GM23338 (cell line): Measurements from ENCODE around the gene GPR32. TPM values are rescaled to one million over a fixed set of nuclear protein-coding genes. Genes with fewer than 3 reads are reported as not detected.

Experiments
- ATAC-seq: fragments of 200-7000 bp; cut with Tn5 transposase; 3 replicates; pipeline ENCODE4 v1.9.1; 2020
- DNase-seq: peaks from one replicate; pipeline ENCODE4 v3.0.0-alpha.2; 2015; ENCODE audit warnings: low spot score
- H2AFZ ChIP-seq: fragments of 200-600 bp; sonication (generic); 2 replicates; pipeline ENCODE4 v1.8.0; 2016; ENCODE audit warnings: antibody characterized with exemption, mild to moderate bottlenecking, moderate library complexity
- H3F3A ChIP-seq: fragments of 200-600 bp; sonication (generic); replicated peaks from 2 replicates; pipeline ENCODE4 v1.8.0; 2017; ENCODE audit warnings: antibody characterized with exemption, mixed run types, low read depth
- H3K27ac ChIP-seq: fragments of 200-600 bp; sonication (generic); 2 replicates; pipeline ENCODE4 v1.6.1; 2016; ENCODE audit warnings: low read depth
- H3K27me3 ChIP-seq: fragments of 200-600 bp; sonication (generic); 2 replicates; pipeline ENCODE4 v1.8.0; 2016; ENCODE audit warnings: mild to moderate bottlenecking, mixed run types, moderate library complexity; ENCODE audit not compliant: insufficient read depth
- H3K36me3 ChIP-seq: fragments of 200-600 bp; sonication (generic); 2 replicates; pipeline ENCODE4 v1.8.0; 2016; ENCODE audit warnings: mild to moderate bottlenecking; ENCODE audit not compliant: insufficient read depth
- H3K4me1 ChIP-seq: fragments of 200-600 bp; sonication (generic); 2 replicates; pipeline ENCODE4 v1.8.0; 2016; ENCODE audit warnings: mild to moderate bottlenecking, moderate library complexity; ENCODE audit not compliant: insufficient read depth
- H3K4me2 ChIP-seq: fragments of 200-600 bp; sonication (generic); 2 replicates; pipeline ENCODE4 v1.7.1; 2017; ENCODE audit warnings: mixed run types
- H3K4me3 ChIP-seq: fragments of 200-600 bp; sonication (generic); 2 replicates; pipeline ENCODE4 v1.6.1; 2016; ENCODE audit warnings: mixed run types
- H3K79me2 ChIP-seq: fragments of 200-600 bp; sonication (generic); replicated peaks from 2 replicates; pipeline ENCODE4 v1.8.0; 2017; ENCODE audit warnings: mild to moderate bottlenecking; ENCODE audit not compliant: insufficient read depth
- H3K9me2 ChIP-seq: fragments of 200-600 bp; sonication (generic); 2 replicates; pipeline ENCODE4 v1.8.0; 2017; ENCODE audit not compliant: insufficient read depth
- H4K20me1 ChIP-seq: fragments of 200-600 bp; sonication (generic); replicated peaks from 2 replicates; pipeline ENCODE4 v1.8.0; 2017; ENCODE audit warnings: mild to moderate bottlenecking; ENCODE audit not compliant: insufficient read depth
- H3K27ac Mint-ChIP-seq: 2 replicates; pipeline ENCODE4 v1.8.0; 2020; ENCODE audit warnings: inconsistent platforms, mild to moderate bottlenecking, moderate library complexity, mixed read lengths
- H3K27me3 Mint-ChIP-seq: 3 replicates; pipeline ENCODE4 v1.8.0; 2022; ENCODE audit warnings: low read depth, mild to moderate bottlenecking, moderate library complexity, mixed read lengths, inconsistent platforms; ENCODE audit not compliant: insufficient read depth, poor library complexity
- H3K36me3 Mint-ChIP-seq: 3 replicates; pipeline ENCODE4 v1.8.0; 2021; ENCODE audit warnings: low read depth, mild to moderate bottlenecking, inconsistent platforms, moderate library complexity, mixed read lengths
- H3K4me1 Mint-ChIP-seq: 3 replicates; pipeline ENCODE4 v1.8.0; 2020; ENCODE audit warnings: mild to moderate bottlenecking, inconsistent platforms, mixed read lengths
- H3K4me3 Mint-ChIP-seq: 3 replicates; pipeline ENCODE4 v1.8.0; 2021; ENCODE audit warnings: moderate library complexity, mild to moderate bottlenecking, inconsistent platforms, mixed read lengths
- H3K9me3 Mint-ChIP-seq: 3 replicates; pipeline ENCODE4 v1.8.0; 2020; ENCODE audit warnings: moderate library complexity, mild to moderate bottlenecking, inconsistent platforms, mixed read lengths
- CREB1 ChIP-seq: fragments of 250-450 bp; sonication (Bioruptor Pico); IDR thresholded peaks from 2 replicates; pipeline ENCODE4 v1.5.0; 2020; ENCODE audit warnings: low read depth, mild to moderate bottlenecking, moderate library complexity
- EZH2 ChIP-seq: fragments of 200-600 bp; sonication (generic); IDR thresholded peaks from one replicate; pipeline ENCODE4 v1.8.0; 2017; ENCODE audit warnings: antibody characterized with exemption, mild to moderate bottlenecking, low read depth; ENCODE audit not compliant: unreplicated experiment
- JUNB ChIP-seq: IDR thresholded peaks from one replicate; pipeline ENCODE4 v1.6.1; 2016; ENCODE audit warnings: antibody characterized with exemption; ENCODE audit not compliant: unreplicated experiment
- NANOG ChIP-seq: IDR thresholded peaks from 2 replicates; pipeline ENCODE4 v1.6.1; 2016; ENCODE audit warnings: antibody characterized with exemption, borderline replicate concordance
- POLR2AphosphoS5 ChIP-seq: IDR thresholded peaks from 2 replicates; pipeline ENCODE4 v1.6.1; 2016; ENCODE audit warnings: antibody characterized with exemption, low read depth
- STAT1 ChIP-seq: IDR thresholded peaks from one replicate; pipeline ENCODE4 v1.6.1; 2016; ENCODE audit warnings: antibody characterized with exemption; ENCODE audit not compliant: unreplicated experiment
- polyA plus RNA-seq: library from polyadenylated mRNA; unstranded; fragments of >200 nt; fragmentation: Nextera tagmentation; extraction: Ambion mirVana; gene quantifications from 2 replicates; pipeline ENCODE4 v1.2.1, GENCODE V29; 2016
- total RNA-seq: library from RNA; depleted of rRNA; stranded (reverse); fragments of >200 nt; shearing (Covaris generic); gene quantifications from 2 replicates; pipeline ENCODE4 v1.2.3, GENCODE V29; 2014
- TF ChIP-seq, protein P1 (sequence below): IDR thresholded peaks from 2 replicates; pipeline ENCODE4 v1.6.1; 2016; ENCODE audit warnings: antibody characterized with exemption
- TF ChIP-seq, protein P2 (sequence below), 2 experiments: fragments of 200-600 bp in 1 of 2; sonication (generic) in 1 of 2; conservative IDR thresholded peaks; 2 replicates each; pipeline versions ENCODE4 v1.5.1 to v1.6.1; 2016 to 2017; ENCODE audit warnings: antibody characterized with exemption in 2 of 2, low read depth in 2 of 2, mild to moderate bottlenecking in 2 of 2, moderate library complexity in 1 of 2

The GPR32 gene
- total and polyA plus RNA-seq, 2 experiments from 2014 or later: not detected

DNA sequence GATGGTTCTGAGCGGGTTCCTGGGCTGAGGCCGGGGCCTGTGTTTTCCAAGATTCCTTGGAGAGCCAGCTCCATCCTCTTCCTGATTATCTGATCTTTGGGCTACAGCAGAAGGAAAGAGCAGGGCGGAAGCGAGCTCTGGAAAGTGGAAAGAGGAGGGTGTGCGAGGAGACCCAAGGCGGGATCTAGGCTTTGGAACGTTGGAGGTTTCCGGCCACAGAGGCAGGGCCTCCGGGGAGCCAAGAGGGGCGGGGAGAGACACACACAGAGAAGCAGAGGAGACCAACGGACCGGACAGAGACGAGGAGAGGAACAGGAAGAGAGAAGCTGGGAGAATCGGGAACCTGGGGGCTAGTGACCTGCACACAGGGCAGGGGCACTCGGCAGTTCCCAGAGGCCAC is 47.2 kb upstream of the GPR32 start, which contains the start of gene CLEC11A:
TSS of gene CLEC11A (plus strand) at position 296 of the 400 bp plus-strand sequence. CDS start 162 bp downstream, outside the sequence.
- Mint-ChIP-seq H3K27ac (no peak within 1 kb of the TSS), H3K9me3 (peaks cover 80% of the 10 kb centered on the region), H3K4me3 (no peak within 1 kb of the TSS; the same call in 2 of the 3 replicates), H3K4me1 (no peaks in the 10 kb centered on the region), H3K27me3 (peaks cover 20% of the 10 kb centered on the region), H3K36me3 (peaks cover 25% of the 10 kb centered on the region)
- Histone ChIP-seq H3K4me2 (peak within 1 kb of the TSS; percentile 93), H3F3A (0 out of 2 replicates have a peak, but pooled peaks cover 7% of the 10 kb centered on the region), H3K79me2 (peaks cover 10% of the 10 kb centered on the region), H2AFZ (peak within 1 kb of the TSS; percentile 89), H3K4me1 (peaks cover 48% of the 10 kb centered on the region), H3K9me2 (no peaks in the 10 kb centered on the region), H3K4me3 (peak within 1 kb of the TSS; percentile 88), H3K27me3 (peaks cover 48% of the 10 kb centered on the region), H3K36me3 (no peaks in the 10 kb centered on the region), H4K20me1 (no peaks in the 10 kb centered on the region; the same call in 1 of the 2 replicates), H3K27ac (no peak within 1 kb of the TSS)
- peak; percentile 51 for DNase-seq
- ATAC-seq: no peak
- TF ChIP-seq CREB1 (CRISPR knock-in tag): no peak
- TF ChIP-seq JUNB: no peak
- TF ChIP-seq, protein P1, sequence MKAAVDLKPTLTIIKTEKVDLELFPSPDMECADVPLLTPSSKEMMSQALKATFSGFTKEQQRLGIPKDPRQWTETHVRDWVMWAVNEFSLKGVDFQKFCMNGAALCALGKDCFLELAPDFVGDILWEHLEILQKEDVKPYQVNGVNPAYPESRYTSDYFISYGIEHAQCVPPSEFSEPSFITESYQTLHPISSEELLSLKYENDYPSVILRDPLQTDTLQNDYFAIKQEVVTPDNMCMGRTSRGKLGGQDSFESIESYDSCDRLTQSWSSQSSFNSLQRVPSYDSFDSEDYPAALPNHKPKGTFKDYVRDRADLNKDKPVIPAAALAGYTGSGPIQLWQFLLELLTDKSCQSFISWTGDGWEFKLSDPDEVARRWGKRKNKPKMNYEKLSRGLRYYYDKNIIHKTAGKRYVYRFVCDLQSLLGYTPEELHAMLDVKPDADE: no peak
- no peak for TF ChIP-seq EZH2

DNA sequence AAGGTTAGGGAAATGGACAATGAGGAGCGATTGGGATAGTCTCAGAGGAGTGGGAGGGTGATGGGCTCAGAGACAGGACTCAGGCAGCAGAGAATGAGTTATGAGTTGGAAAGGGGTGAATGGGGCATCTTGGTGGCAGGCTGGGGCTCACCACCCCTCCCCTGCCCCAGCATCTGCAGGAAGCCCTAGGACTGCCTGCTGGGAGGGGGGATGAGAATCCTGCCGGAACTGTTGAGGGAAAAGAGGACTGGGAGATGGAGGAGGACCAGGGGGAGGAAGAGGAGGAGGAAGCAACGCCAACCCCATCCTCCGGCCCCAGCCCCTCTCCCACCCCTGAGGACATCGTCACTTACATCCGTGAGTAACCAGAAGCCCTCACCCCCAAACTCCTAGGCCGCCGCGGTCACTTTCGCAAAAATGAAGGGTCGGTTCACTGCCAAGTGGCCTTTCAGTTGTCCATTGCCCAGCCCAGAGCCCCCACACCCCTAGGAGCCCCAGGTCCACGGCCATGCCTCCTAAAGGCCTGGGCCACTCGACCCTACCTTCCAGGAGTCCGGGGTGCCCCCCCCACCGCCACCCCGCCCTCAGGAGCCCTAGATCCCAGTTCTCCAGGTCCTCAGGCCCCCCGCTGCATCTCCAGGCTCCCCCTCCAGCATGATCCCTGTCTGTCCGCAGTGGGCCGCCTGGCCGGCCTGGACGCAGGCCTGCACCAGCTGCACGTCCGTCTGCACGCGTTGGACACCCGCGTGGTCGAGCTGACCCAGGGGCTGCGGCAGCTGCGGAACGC is 46.3 kb upstream of the GPR32 start:
- H3K9me3 Mint-ChIP-seq: peaks cover 87% of the 10 kb centered on the region
- Histone ChIP-seq H3K9me2 (no peaks in the 10 kb centered on the region), H4K20me1 (no peaks in the 10 kb centered on the region; the same call in 1 of the 2 replicates), H3K4me3 (peak overlapping the region; percentile 88), H3K36me3 (no peaks in the 10 kb centered on the region), H3K4me2 (peak overlapping the region; percentile 93), H3K4me1 (peaks cover 49% of the 10 kb centered on the region), H3K27me3 (peaks cover 48% of the 10 kb centered on the region), H3K79me2 (peaks cover 10% of the 10 kb centered on the region), H3K27ac (no peak overlapping the region), H3F3A (0 out of 2 replicates have a peak, but pooled peaks cover 7% of the 10 kb centered on the region), H2AFZ (peak overlapping the region; percentile 89; the same call in 1 of the 2 replicates)
- no peaks in the 10 kb centered on the region for H3K4me1 Mint-ChIP-seq
- H3K27me3 Mint-ChIP-seq: peaks cover 20% of the 10 kb centered on the region
- H3K27ac Mint-ChIP-seq: no peak overlapping the region
- H3K4me3 Mint-ChIP-seq: no peak overlapping the region
- ATAC-seq (no peak), DNase-seq (no peak)
- TF ChIP-seq EZH2 (peak; percentile 9), NANOG (no peak)
- peaks cover 26% of the 10 kb centered on the region for H3K36me3 Mint-ChIP-seq

DNA sequence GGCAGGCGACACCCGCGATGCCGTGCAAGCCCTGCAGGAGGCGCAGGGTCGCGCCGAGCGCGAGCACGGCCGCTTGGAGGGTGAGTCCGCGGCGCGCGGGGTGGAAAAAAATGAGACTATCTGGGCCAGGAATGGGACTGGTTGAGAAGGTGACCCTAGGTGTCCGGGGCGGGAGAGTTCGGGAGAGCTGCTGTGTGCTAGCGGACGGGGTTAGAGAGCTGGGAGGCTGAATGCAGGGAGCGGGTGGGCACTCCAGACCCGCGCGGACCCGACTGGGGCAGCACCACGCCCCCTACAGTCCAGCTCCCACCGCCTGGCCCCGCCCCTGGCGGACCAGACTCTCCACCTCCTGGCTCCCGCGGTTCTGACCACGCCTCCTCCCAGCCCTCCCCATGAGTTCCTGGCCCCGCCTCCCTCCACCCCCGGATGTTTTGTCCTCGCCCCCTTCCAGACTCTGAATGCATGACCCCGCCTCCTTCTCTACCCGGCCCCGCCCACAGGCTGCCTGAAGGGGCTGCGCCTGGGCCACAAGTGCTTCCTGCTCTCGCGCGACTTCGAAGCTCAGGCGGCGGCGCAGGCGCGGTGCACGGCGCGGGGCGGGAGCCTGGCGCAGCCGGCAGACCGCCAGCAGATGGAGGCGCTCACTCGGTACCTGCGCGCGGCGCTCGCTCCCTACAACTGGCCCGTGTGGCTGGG is 45.6 kb upstream of the GPR32 start:
- H3K4me1 ChIP-seq: peaks cover 49% of the 10 kb centered on the region
- no peaks in the 10 kb centered on the region for H3K4me1 Mint-ChIP-seq
- H3K36me3 Mint-ChIP-seq: peaks cover 26% of the 10 kb centered on the region
- peaks cover 48% of the 10 kb centered on the region for H3K27me3 ChIP-seq
- H3K9me2 ChIP-seq: no peaks in the 10 kb centered on the region
- peaks cover 10% of the 10 kb centered on the region for H3K79me2 ChIP-seq
- no peak overlapping the region for H3K27ac ChIP-seq
- no peaks in the 10 kb centered on the region for H3K36me3 ChIP-seq
- H3F3A ChIP-seq: 0 out of 2 replicates have a peak, but pooled peaks cover 7% of the 10 kb centered on the region
- no peaks in the 10 kb centered on the region; the same call in 1 of the 2 replicates for H4K20me1 ChIP-seq
- peaks cover 93% of the 10 kb centered on the region for H3K9me3 Mint-ChIP-seq
- TF ChIP-seq EZH2 (no peak), POLR2AphosphoS5 (peak; percentile 91), STAT1 (no peak)
- TF ChIP-seq, protein P2, sequence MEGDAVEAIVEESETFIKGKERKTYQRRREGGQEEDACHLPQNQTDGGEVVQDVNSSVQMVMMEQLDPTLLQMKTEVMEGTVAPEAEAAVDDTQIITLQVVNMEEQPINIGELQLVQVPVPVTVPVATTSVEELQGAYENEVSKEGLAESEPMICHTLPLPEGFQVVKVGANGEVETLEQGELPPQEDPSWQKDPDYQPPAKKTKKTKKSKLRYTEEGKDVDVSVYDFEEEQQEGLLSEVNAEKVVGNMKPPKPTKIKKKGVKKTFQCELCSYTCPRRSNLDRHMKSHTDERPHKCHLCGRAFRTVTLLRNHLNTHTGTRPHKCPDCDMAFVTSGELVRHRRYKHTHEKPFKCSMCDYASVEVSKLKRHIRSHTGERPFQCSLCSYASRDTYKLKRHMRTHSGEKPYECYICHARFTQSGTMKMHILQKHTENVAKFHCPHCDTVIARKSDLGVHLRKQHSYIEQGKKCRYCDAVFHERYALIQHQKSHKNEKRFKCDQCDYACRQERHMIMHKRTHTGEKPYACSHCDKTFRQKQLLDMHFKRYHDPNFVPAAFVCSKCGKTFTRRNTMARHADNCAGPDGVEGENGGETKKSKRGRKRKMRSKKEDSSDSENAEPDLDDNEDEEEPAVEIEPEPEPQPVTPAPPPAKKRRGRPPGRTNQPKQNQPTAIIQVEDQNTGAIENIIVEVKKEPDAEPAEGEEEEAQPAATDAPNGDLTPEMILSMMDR (conservative IDR thresholded peaks at IDR 0.05; ENCODE audit: low read depth in 2 of 2): peak; percentile 64 to 73
- H2AFZ ChIP-seq: peak overlapping the region; percentile 89; the same call in 1 of the 2 replicates
- DNase-seq (peak; percentile 100), ATAC-seq (peak; percentile 67)
- peak overlapping the region; percentile 88 for H3K4me3 ChIP-seq
- H3K27me3 Mint-ChIP-seq: peaks cover 20% of the 10 kb centered on the region
- H3K4me3 Mint-ChIP-seq: peak overlapping the region; percentile 52; the same call in 2 of the 3 replicates
- peak overlapping the region; percentile 99 for H3K4me2 ChIP-seq
- H3K27ac Mint-ChIP-seq: no peak overlapping the region
